COLO668 (cell line): ENCODE results near the gene CLCN7.
A peak's percentile ranks its signal among the peaks of the same experiment; 100 is the strongest.
"Not testable (repeated sequence)": the region's sequence is repeated elsewhere in the genome, so short reads cannot be mapped to it uniquely, and the experiment has no call there.

Source experiments
- DNase-seq: peaks from one replicate; lab custom pipeline; 2025; ENCODE audit not compliant: unreplicated experiment; lab: John Stamatoyannopoulos, UW

The CLCN7 gene

DNA sequence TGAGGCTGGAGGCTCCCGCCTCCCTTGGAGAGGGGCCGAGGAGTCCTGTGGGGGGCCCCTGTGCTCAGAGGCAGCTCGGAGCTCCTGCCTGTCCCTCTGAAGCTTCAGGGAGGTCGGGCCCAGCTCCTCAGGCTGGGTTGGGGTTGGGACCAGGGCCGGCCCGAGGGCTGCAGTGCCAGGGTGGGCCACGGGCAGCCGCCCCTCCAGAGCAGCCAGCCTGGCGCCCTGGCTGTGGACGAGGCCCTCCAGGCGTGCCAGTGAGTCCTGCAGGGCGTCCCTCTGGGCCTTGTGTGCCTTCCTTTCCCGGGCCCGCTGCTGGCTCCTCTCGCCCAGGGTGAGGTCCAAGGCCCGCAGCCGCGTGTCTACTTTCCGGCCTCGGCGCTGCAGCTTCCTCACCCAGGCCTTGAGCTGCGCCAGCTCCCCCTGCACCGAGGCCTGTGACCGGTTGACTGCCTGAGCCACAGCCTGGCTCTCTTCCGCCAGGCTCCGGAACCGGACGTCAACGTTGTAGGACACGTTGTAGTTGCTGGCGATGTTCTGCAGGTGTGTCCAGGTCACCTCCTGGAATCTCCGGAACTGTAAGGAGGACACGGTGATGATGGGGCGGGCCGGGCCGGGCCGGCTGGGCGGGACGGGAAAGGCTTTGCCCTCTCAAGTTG is 12.7 kb upstream of the CLCN7 start:
- DNase-seq: no peak

DNA sequence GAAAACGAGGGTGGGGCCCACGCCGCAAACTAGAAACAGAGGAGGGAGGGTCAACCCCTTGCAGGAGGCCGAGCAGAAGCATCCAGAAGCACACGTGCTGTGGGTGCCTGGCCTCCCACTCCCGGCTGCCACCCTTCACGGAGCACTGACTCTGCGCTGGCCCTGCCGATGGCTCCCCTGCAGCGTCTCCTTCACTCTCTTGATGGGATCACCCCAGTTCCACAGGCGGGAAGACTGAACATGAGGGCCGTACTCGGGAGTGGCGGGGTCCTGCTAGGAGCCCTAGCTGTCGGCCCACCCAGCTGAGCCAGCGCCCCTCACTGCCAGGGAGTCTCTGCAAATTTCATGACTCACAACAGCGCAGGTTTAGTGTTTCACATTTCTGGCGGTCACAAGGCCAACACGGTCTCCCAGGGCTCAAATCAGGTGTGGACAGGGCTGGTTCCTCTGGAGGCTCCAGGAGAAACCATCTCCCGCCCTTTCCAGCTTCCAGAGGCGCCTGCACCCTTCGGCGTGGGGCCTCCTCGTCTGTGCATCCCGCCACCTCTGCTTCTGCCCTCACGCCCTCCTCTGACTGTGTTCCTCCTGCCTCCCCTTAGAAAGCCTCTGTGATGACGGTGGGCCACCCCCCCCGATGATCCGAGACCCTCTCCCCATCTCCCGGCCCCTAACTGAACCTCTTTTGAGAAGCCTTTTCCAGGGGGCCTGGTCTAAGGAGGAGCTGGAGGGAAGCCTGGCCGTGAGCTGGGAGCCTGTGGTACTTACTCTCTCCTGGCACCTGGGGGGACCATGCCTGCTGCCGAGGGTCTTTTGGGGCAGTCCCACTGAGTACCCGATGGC is 11.9 kb upstream of the CLCN7 start:
- no peak for DNase-seq

DNA sequence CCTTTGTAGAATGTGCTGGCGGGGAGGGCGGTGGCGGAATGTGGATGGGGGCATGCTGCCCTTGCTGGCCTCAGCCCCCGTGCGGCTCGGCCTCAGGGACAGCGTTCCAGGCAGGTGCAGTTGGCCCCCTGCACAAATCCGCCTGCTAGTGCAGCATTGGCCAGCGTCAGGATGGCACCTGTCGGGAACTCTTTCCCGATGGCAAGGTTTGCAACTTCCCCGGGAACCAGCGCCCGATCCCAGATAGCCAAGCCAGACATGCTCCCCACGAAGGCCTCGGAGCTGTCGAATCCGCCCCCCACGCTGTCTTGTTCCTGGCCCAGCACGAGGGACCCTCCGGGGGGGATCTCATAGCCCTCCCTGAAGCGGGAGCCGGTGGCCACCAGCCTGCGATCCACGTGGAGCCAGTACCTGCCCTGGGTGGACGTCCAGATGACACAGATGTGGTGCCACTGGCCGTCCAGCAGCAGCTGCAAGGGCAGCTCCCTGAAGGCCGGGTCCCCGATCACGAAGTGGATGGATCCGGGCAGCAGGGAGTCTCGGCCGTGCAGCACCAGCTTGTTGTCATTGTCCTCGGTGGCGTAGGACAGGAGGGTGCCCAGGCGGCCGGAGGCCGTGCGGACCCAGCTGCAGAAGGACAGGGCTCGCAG is 11.1 kb upstream of the CLCN7 start:
- no peak for DNase-seq

DNA sequence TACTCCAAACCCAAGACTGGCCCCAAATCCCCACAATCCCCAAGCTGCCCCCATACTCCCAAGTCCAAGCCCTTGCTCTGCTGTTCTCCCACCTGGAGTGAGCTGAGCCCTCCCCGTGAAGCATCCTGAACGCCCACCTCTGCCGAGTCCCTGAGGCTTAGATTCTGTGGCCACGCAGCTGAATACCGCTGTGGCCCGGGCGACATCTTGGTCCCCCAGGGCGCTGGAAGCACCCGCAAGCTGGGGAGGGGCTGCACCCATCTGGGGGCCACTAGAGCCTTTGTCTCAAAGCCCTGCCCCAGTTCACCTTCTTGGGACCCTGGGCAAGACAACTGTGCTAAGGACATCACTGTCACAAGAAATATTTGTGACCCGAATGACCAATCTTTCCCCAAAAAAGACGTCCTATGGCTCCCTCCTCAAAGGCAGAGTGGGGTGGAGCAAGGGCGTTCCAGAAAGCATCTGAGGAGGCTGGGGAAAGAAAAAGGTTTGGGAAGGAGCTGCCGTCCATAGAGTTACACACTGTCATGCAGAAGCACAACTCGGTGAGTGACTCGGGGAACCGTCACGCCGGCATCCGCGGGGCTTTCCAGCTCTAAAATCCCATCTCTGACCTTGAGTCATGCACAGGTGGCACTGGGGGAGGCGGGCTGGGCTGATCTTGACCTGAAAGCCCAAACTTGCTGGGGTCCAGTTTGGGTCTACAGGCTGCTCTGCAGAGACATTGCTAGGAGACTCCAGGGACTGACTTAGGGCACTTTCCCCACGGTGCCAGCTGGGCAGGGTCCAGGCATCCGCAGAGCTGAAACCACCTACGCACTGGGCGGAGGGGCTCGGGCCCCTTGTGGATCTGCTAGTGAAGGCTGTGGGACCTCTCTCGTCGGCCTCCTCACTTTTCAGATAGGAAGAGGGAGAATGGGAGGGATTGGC is 7.3 kb upstream of the CLCN7 start:
- DNase-seq: no peak

DNA sequence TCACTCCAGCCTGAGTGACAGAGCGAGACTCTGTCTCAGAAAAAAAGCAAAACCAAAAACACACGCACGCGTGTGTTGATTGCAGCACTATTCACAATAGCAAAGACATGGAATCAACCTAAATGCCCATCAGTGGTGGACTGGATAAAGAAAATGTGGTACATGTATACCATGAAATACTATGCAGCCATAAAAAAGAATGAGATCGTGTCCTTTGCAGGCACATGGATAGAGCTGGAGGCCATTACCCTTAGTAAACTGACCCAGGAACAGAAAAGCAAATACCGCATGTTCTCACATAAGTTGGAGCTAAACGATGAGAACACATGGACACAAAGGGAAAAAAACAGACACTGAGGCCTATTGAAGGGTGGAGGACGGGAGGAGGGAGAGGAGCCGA is 4.1 kb upstream of the CLCN7 start:
- DNase-seq: not testable (repeated sequence)

DNA sequence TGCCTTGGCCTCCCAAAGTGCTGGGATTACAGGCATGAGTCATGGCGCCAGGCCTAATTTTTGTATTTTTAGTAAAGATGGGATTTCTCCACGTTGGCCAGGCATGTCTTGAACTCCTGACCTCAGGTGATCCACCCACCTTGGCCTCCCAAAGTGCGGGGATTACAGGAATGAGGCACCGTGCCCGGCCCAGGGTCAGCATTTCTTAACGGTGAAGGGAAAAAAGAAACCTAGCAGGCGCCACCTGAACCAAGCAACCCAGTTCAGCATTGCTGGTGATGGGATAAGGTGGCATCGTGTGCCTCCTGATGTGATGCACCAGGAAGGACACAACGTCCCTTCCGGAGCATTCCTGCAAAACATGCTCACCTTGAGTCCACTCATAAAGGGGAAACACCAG is 2.2 kb upstream of the CLCN7 start:
- DNase-seq: no peak

DNA sequence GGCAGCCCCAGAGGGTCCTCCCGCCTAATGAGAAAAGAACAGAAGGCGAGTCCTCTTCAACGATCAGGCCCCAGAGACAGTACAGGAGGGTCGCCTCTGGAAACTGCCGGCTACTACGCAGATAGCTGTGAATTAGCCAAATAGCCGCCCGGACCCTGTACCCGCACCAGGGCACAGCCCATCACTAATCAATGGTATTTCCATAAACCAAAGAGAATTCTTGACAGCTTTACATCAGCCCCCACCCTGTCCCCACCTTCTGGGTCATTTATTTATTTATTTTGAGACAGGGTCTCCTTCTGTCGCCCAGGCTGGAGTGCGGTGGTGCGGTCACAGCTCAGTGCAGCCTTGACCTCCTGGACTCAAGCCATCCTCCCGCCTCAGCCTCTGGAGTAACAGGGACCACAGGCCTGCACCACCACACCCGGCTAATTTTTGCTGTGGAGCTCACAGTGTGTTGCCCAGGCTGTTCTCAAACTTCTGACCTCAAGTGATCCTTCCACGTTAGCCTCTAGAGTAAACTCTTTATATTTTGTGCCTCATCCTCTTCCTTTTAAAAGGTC is 805 bp upstream of the CLCN7 start:
- DNase-seq: no peak

DNA sequence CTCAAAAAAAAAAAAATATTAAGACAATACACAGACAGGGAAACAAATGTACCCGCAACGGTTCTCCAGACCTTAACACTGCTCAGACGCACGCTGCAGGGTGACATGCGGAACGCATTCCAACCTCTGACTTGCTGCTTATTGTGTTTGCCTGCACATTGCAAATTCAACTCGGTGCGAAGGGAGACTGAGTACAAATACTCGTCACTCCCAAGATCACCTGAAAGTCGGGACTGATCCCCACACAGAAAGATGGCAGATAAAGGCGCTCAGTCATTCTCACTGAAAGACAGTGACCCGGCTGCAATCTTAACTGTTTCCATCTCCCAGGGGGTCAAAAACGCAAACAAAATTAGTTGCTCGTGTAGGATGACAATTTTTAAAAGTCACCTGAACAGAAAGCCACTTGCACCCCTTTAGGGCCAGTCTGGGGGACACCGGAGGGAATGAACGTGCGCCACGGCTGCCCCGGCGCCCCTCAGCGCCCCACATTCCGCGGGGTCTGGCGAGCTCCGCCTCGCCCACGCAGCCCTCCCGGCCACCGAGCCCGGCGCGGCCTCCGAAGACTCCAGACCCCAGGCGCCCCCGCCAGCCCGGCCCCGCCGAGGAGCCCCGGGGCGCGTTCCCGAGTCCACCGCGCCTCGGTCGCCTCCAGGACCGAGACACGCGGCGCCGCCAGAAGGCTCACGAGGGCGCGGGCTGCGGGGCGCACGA is 589 bp downstream of the CLCN7 start:
- peak; percentile 43 for DNase-seq

DNA sequence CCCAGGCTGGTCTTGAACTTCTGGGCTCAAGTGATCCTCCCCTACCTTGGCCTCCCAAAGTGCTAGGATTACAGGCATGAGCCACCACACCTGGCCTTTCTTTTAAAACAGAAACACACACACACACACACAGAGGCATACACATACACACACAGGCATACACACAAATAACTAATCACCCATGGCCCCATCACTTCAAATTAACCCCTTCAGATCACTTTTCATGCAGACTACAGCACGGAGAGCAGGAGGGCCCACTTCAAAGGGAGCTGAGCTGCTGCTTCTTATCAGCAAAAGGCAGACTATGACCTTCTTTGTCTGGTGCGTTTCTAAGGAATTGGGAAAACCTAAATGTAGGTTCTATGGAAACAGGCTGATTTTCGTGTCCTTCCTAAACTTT is 1.9 kb downstream of the CLCN7 start:
- DNase-seq: no peak

DNA sequence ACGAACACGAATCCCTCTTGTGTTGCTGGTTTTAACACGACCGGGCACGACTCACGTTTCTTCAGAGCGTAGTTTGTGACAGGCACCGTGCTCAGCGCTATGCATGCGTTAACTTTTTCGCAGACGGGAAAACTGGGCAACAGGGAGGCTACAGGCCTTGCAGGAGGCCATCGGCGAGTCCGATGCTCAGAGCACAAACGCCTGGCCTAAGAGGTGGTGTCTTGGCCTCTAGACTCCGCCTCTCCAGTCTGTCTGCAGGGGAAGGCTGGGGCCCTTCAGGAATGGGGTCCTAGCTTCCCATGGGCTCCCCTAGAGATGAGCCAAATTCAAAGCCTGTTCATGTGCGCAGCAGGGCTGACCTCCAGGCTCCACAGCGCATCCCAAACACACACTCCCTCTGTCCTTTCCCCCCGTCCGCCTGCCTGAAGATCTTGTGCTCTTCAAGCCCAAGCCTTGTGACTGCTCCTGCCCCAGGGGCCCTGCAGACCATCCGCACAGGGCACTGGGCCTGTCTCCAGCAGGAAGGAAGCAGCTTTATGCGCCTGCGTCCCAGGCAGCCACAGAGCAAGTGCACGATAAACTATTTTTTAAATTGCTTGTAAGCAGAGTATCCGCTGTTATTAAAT is 3.1 kb downstream of the CLCN7 start:
- no peak for DNase-seq

DNA sequence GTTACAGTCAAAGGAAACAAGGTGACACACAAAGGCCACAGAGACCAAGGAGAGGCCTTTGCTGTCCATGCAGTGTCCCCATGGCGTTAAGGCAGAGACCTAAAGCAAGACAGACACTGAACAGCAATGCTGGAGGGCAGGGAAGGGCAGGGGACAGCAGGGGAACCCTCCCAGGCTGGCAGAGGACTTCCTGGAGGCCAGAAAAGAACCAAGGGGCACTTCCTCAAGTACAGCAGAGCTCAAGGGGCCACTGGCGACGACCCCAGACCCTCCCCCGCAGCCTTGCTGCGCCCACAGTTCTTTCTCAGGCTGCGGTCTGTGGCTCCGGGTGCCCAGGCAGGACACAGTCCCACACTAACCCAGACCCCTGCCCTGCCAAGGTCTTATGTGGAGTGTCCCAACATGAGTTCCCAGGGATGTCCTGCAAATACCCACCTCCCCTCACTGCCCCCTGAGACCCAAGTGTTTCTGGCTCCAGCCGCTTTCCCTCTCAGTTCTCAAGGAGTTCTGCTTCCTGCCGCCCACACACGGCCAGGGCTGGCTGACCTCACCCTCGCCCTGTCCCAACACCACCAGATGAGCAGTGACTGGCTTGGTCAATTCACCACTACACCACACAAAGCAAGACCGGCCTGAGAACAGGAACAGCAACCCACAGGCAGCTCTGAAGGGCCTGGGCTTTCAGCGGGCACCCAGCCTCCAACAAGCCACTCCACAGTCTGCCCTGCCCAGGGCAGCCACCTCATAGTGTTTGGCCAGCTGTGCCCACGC is 4.2 kb downstream of the CLCN7 start:
- DNase-seq: no peak

DNA sequence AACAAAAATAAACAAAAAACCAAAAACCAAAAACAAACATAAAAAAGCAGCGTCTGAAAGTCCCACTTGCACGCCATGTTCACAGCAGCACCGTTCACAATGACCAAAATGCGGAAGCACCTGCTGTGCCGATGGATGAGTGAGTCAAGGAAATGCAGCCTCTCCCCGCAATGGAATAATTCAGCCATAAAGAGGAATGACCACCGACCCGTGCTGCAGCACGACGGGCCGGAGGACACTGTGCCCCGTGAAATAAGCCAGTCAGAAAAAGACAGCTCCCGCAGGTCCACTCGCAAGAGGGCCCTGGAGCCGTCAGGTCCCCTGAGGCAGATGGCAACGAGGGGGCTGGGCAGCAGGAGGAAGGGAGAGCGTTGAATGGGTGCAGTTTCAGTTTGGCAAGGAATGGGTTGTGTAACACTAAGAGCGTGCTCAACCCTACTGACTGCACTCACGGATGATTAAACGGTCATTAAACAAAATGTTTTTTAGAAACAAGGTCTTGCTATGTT is 5.1 kb downstream of the CLCN7 start:
- DNase-seq: no peak

DNA sequence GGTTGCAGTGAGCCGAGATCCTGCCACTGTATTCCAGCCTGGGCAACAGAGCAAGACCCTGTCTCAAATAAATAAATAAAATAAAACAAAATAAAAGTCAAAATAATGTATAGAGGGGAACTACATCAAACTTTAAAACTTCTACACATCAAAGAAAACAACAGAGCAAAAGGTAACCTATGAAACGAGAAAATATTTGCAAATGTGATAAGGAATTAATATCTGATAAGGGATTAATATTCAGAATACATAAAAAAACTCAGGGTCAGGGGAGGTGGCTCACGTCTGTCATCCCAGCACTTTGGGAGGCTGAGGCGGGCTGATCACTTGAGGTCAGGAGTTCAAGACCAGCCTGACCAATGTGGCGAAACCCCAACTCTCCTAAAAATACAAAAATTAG is 5.7 kb downstream of the CLCN7 start:
- not testable (repeated sequence) for DNase-seq

DNA sequence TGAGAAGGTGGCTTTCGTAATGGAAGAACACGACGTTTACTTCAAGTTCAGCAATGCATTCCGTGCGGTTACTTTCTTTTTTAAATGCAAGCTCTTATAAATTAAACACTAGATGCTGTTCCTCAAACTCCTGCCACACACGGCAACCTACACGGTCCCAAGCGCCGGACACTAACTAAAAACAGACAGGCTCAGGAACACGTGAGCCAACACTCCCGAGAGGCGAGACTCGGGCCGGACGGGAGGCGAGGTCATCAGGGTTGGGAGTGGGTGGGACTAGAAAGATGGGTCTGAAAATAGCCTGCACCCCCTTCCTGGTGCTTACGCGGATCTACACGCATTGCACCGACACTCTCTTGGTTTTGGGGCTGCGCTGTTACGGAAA is 6.4 kb downstream of the CLCN7 start:
- no peak for DNase-seq

DNA sequence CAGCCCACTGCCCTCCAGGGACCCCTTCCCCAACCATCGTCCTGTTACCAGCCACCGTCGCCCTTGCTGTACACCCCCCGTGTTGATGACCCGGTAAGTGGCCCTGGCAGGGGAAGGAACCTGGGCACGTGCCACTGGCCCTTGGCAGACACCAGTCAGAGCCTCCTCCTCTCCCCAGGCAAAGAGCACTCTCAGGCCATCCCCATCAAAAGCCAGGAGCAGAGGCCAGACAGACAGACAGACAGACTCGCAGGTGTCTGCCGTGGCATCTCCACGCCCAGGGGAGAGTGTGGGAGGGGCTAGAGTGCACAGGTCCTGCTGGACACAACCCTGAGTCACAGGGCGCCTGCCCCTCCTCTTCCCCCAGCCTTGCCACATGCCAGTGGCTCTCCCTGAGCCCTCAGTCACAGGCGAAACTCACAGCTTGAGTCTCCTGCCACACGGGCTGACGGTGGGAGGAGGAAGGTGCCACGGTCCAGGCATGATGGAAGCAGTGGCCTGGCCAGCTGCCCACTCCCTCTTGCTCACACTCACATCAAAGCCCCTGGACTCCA is 7.8 kb downstream of the CLCN7 start:
- DNase-seq: no peak

DNA sequence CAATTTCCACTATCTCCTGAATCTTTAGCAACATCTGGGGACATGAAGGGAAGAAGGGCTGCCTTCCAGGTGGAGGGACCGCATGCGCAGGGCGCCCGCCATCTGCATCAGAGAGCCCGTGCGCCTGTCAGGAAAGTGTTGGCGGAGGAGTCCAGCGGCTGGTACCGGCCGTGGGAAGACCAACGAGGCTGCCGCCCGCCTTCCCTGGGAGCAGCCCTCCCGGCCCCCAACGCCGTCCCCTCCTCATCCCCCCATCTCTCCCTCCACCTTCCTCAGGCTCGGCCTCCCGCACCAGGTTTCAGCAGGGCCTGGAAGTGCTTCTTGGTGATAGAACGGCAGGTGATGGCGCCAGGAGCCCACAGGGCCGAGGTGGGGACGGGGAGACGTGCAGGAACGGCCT is 8.8 kb downstream of the CLCN7 start:
- DNase-seq: no peak

DNA sequence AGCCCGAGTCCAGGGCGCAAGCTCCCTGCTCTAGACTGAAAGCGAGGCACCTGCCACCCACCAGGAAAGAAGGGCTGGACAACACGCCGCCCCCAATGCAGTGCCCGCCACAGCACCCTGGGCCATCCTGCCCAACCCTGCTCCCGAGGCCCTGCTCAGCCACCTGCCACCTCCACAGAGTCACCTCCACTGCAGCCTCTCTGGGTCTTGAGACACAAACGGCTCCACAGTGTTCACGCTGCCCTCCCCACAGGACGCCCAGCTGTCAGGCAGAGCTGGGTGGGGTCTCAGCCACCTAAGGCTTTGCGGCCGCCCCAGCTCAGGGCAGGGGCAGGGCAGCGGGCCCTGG is 9.3 kb downstream of the CLCN7 start:
- no peak for DNase-seq

DNA sequence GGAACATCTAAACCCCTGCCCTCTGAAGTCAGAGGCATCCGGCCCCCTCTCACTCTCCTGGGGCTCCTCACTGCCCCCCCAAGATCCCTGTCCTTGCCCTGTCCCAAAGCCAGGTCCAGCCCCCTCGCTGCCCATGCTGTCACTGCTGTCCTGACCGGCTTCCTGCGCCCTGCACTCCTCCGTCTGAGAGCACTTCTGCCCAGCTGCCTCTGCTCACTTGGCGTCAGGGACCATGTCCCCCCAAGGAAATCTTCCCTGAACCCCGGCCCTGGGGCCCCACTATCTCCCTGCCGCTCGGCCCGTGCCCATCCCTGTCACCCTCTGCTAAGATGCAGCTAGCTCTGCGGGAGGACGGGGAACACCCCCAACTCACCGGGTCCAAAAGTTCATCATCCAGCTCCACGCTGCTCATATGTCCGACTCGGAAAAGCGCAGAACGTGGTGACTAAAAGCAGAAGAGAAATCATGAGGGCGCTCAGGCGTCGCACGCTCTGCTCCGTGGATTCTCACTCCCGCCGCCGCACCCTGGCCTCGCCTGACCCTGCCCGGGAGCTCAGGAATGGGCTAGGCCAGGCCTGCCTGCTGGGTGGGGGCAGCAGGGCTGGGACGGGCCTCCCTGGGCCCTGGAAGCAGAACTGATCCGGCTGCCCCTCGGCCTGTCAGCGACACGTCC is 9.8 kb downstream of the CLCN7 start:
- no peak for DNase-seq
